ENCODE measurements around the gene PER1.

Gene PER1

GRCh38 chr17:8145811-8146210 lies 6.4 kb downstream of the PER1 start:
- FAIRE-seq, result no peak

GRCh38 chr17:8144401-8145231 lies 7.6 kb downstream of the PER1 start:
- FAIRE-seq (no peak), DNase-seq (ENCODE audit: insufficient read length, low spot score) (no peak)
- no peak for TF ChIP-seq POLR2A (IDR thresholded peaks at IDR 0.05; ENCODE audit: low read depth, low read length)

More at GRCh38 chr17:8145811-8146210, 6.4 kb downstream of the PER1 start:
- no peak for TF ChIP-seq POLR2A (IDR thresholded peaks at IDR 0.05; ENCODE audit: low read depth, low read length)
- no peak for DNase-seq (ENCODE audit: insufficient read length, low spot score)

- no peak for TF ChIP-seq POLR2A (IDR thresholded peaks at IDR 0.05; ENCODE audit: low read depth, low read length)
- no peak for FAIRE-seq
Observed at GRCh38 chr17:8143581-8144400, 8.4 kb downstream of the PER1 start.

GRCh38 chr17:8142887-8143580 lies 9.2 kb downstream of the PER1 start:
- DNase-seq (ENCODE audit: insufficient read length, low spot score), result no peak
- no peak for TF ChIP-seq POLR2A (IDR thresholded peaks at IDR 0.05; ENCODE audit: low read depth, low read length)
- no peak for FAIRE-seq

More at GRCh38 chr17:8143581-8144400, 8.4 kb downstream of the PER1 start:
- no peak for DNase-seq (ENCODE audit: insufficient read length, low spot score)

GRCh38 chr17:8142158-8142886 lies 9.9 kb downstream of the PER1 start:
- TF ChIP-seq POLR2A (IDR thresholded peaks at IDR 0.05; ENCODE audit: low read depth, low read length), result no peak
- no peak for DNase-seq (ENCODE audit: insufficient read length, low spot score)
- FAIRE-seq, result no peak

GRCh38 chr17:8141741-8142140 lies 10.5 kb downstream of the PER1 start:
- DNase-seq (ENCODE audit: insufficient read length, low spot score) (no peak), FAIRE-seq (no peak)
- no peak for TF ChIP-seq POLR2A (IDR thresholded peaks at IDR 0.05; ENCODE audit: low read depth, low read length)

GRCh38 chr17:8141045-8141444 lies 11.2 kb downstream of the PER1 start:
- DNase-seq (ENCODE audit: insufficient read length, low spot score) (no peak), FAIRE-seq (no peak)
- no peak for TF ChIP-seq POLR2A (IDR thresholded peaks at IDR 0.05; ENCODE audit: low read depth, low read length)

GRCh38 chr17:8140065-8141029 lies 11.9 kb downstream of the PER1 start:
- no peak for FAIRE-seq
- no peak for DNase-seq (ENCODE audit: insufficient read length, low spot score)
- no peak for TF ChIP-seq POLR2A (IDR thresholded peaks at IDR 0.05; ENCODE audit: low read depth, low read length)

- FAIRE-seq (peak; percentile 88), DNase-seq (ENCODE audit: insufficient read length, low spot score) (no peak)
Observed at GRCh38 chr17:8138672-8139371, 13.4 kb downstream of the PER1 start.

GRCh38 chr17:8138374-8138671 lies 13.9 kb downstream of the PER1 start:
- DNase-seq (ENCODE audit: insufficient read length, low spot score) (no peak), FAIRE-seq (no peak)
- no peak for TF ChIP-seq POLR2A (IDR thresholded peaks at IDR 0.05; ENCODE audit: low read depth, low read length)

More at GRCh38 chr17:8138672-8139371, 13.4 kb downstream of the PER1 start:
- TF ChIP-seq POLR2A (IDR thresholded peaks at IDR 0.05; ENCODE audit: low read depth, low read length), result peak; percentile 44; the same call in 1 of the 2 replicates

GRCh38 chr17:8137645-8138373 lies 14.4 kb downstream of the PER1 start:
- FAIRE-seq (no peak), DNase-seq (ENCODE audit: insufficient read length, low spot score) (no peak)
- TF ChIP-seq POLR2A (IDR thresholded peaks at IDR 0.05; ENCODE audit: low read depth, low read length), result no peak
